SKM-1 treated with dmso at 0.1 percent for 144 hours (cell line): Measurements from ENCODE around the gene RAB31.
"Not testable (repeated sequence)": the region's sequence is repeated elsewhere in the genome, so short reads cannot be mapped to it uniquely, and the experiment has no call there.

Experiments
- DNase-seq: peaks from one replicate; lab custom pipeline; 2025; ENCODE audit not compliant: unreplicated experiment; lab: John Stamatoyannopoulos, UW

RAB31 gene

GRCh38 chr18:9835113-9835755, 127.1 kb downstream of the RAB31 start:
- no peak for DNase-seq

- no peak for DNase-seq
Measured at GRCh38 chr18:9835825-9836224, 127.7 kb downstream of the RAB31 start.

GRCh38 chr18:9838144-9838877, 130.2 kb downstream of the RAB31 start:
- no peak for DNase-seq

GRCh38 chr18:9839211-9839610, 131.1 kb downstream of the RAB31 start:
- no peak for DNase-seq

- no peak for DNase-seq
Measured at GRCh38 chr18:9839853-9840252, 131.8 kb downstream of the RAB31 start.

GRCh38 chr18:9841752-9842151, 133.7 kb downstream of the RAB31 start:
- no peak for DNase-seq

GRCh38 chr18:9842448-9842847, 134.3 kb downstream of the RAB31 start:
- no peak for DNase-seq

GRCh38 chr18:9845256-9845655, 137.2 kb downstream of the RAB31 start:
- no peak for DNase-seq

- DNase-seq: no peak
Measured at GRCh38 chr18:9846162-9846925, 138.2 kb downstream of the RAB31 start.

- no peak for DNase-seq
Measured at GRCh38 chr18:9848170-9848879, 140.2 kb downstream of the RAB31 start.

GRCh38 chr18:9849407-9850283, 141.5 kb downstream of the RAB31 start:
- peak; percentile 37 for DNase-seq

- DNase-seq: no peak
Measured at GRCh38 chr18:9850309-9850708, 142.2 kb downstream of the RAB31 start.

GRCh38 chr18:9851511-9851910, 143.4 kb downstream of the RAB31 start:
- DNase-seq: no peak

GRCh38 chr18:9852266-9853081, 144.4 kb downstream of the RAB31 start:
- no peak for DNase-seq

GRCh38 chr18:9854801-9855676, 146.9 kb downstream of the RAB31 start:
- no peak for DNase-seq

GRCh38 chr18:9855681-9856080, 147.6 kb downstream of the RAB31 start:
- DNase-seq: no peak

- peak; percentile 63 for DNase-seq
Measured at GRCh38 chr18:9856092-9856491, 148.0 kb downstream of the RAB31 start.

GRCh38 chr18:9857479-9857998, 149.4 kb downstream of the RAB31 start:
- not testable (repeated sequence) for DNase-seq
